Stimulated activated naive CD4-positive, alpha-beta T cell treated with Interleukin-2 at 50 U/mL for 16 hours (primary cell): ENCODE data around the gene PSMG1.
"Not testable (repeated sequence)": the region's sequence is repeated elsewhere in the genome, so short reads cannot be mapped to it uniquely, and the experiment has no call there.

Source experiments
- DNase-seq: peaks from one replicate; lab custom pipeline; 2025; lab: John Stamatoyannopoulos, UW

The PSMG1 gene

GRCh38 chr21:39156024-39156423, 27.2 kb downstream of the PSMG1 start:
- DNase-seq, result no peak

- no peak for DNase-seq
Observed at GRCh38 chr21:39155578-39155977, 27.7 kb downstream of the PSMG1 start.

DNA sequence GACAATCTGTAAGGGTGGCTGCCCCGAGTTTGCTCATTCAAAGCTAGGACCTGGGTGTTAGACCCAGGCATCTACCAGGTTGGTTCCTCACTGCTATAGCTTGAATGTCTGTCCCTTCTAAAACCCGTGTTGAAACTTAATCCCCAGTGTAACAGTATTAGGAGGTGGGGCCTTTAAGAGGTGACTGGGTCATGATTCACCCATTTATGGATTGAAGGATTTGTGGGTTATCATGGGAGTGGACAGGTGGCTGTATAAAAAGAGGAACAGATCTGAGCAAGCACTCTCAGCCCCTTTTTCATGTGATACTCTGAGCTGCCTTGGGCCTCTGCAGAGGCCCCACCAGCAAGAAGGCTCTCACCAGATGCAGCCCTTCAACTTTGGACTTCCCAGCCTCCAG, 29.4 kb downstream of the PSMG1 start:
- no peak for DNase-seq

DNA sequence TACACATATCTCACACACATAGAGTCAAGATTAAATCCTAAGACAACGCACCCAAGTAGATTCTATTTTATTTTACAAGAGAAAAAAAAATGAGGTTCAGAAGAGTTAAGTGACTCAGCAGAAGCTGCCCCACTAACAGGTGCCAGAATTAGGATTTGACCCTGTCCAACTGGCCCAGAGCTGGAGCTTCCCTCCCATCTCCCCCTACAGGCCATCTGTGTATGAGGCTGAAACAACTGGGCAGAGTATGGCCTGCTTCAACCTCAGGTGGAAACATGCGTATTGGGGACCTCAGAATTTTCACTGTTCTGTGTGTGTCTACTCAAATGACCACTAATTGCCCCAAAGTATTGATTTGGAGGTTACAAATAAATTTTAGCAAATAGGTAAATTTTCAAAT, 29.9 kb downstream of the PSMG1 start:
- no peak for DNase-seq

- DNase-seq, result no peak
Observed at GRCh38 chr21:39152271-39152670, 31.0 kb downstream of the PSMG1 start.

DNA sequence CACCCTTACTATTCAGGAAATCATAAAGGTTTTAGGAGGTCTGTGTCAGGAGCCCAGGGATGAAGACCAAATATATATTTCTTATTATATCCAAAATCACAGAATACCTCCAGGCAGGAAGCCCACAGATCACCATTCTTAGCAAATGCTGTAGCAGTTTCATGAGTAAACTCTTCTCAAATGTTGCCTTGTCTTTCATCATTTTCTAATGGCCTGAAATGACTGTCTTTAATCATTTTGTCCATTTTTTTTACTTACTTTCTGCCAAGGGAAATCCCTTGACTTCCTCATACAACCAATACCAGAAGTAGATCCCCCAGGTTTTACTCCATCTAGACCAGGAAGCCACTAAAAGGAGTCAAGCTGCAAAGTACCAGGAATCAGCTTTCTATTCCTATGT, 32.4 kb downstream of the PSMG1 start:
- DNase-seq, result no peak

DNA sequence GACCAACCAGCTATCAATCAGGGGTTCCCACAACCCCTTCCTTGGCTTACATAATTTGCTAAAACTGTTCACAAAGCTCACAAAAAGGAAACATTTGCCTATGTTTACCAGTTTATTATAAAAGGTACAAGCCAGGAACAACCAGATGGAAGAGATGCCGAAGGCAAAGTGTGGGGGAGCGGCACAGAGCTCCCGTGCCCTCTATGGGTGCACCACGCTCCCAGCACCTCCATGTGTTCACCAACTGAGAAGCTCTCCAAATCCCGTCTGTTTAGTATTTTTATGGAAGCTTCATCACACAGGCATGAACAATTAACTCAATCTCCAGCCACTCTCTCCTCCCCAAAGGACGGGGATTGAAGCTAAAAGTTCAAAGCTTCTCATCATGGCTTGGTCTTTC, 32.9 kb downstream of the PSMG1 start:
- DNase-seq, result no peak

- DNase-seq, result no peak
Observed at GRCh38 chr21:39149882-39150281, 33.4 kb downstream of the PSMG1 start.

- no peak for DNase-seq
Observed at GRCh38 chr21:39148975-39149374, 34.3 kb downstream of the PSMG1 start.

GRCh38 chr21:39144191-39144590, 39.1 kb downstream of the PSMG1 start:
- DNase-seq, result no peak

DNA sequence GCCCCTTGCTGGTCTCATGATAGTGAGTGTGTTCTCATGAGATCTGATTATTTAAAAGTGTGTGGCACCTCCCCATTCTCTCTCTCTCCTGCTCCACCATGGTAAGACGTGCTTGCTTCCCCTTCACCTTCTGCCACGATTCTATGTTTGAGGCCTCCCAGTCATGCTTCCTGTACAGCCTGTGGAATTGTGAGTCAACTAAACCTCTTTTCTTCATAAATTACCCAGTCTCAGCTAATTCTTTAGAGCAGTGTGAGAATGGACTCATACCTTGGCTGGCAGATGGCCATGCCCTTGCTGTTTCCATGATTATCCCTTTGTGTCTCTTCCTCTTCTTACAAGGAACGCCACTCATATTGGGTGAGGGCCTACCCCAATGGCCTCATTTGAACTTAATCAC, 40.3 kb downstream of the PSMG1 start:
- DNase-seq, result no peak

DNA sequence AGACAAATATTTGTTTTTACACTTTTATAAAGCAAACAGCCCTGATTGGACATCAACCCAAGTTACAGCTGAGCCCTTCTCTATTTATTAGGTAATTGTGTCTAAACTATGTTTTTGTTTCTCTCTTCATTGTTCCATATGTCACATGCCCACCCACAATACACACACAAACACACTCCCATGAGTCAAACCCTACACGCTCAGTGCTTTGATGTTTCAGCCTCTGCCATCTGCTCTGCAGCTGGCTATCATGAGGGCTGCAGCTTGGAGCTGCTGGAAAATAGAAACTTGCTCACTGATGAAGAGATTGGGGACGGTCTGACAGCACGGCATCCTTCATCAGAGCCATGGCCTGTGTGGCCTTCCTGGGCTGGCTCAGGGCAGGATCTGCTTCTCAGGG, 41.7 kb downstream of the PSMG1 start:
- DNase-seq, result no peak

DNA sequence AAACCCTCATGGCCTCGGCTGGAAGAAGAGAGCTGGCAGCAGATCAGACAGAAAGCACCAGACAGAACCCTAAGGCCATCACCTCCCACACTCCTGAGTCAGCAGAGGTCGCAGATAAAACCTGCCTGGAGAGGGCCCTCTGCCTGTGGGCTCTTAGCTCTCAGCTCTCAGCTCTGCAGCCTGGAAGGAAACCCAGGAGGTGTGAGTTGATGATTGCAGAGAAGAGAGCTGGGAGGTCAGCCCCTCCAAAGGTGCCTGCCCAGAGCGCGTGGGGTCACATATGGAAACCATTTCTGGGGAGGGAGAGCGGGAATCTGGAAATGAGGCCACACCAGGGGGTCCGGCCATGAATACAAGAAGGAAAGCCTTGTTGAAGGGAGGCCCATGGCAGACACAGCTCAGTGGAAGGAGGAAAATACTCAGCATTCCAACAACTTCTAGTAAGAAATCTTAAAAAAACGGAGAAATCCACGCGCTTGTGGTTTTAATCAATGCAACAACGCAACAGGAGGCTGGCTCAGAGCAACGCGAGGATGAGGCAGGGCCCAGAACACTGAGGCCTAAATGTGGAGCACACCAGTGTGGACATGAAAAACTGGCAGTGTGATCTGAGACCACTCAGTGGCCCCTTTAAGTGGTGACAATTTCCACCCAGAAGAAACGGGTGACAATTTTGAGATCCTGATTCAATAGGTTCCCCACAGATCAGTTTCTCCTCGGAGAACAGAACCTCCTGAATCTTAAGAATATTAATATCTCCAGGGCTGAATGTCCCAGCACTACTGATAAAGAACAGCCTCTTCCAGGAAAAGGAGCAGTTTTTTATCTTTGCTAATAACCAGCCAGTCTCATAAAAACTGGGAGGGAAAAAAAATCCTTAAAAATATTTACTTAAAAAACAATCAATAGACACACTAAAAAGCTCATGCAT, 45.7 kb downstream of the PSMG1 start:
- DNase-seq, result no peak

GRCh38 chr21:39136711-39137110, 46.5 kb downstream of the PSMG1 start:
- DNase-seq, result no peak

DNA sequence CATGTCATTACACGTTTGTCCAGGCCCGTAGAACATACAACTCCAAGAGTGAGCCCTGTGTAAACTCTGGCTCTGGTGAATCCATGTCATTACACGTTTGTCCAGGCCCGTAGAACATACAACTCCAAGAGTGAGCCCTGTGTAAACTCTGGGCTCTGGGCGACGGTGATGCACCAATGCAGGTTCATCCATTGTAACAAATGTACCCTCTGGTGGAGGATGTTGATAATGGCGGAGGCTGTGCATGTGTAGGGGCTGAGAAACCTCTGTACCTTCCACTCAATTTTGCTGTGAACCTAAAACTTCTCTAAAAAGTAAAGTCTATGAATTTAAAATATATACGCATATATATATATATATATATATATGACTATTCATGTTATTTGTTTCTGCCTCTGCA, 47.1 kb downstream of the PSMG1 start:
- DNase-seq, result not testable (repeated sequence)

- no peak for DNase-seq
Observed at GRCh38 chr21:39134288-39134810, 48.9 kb downstream of the PSMG1 start.

DNA sequence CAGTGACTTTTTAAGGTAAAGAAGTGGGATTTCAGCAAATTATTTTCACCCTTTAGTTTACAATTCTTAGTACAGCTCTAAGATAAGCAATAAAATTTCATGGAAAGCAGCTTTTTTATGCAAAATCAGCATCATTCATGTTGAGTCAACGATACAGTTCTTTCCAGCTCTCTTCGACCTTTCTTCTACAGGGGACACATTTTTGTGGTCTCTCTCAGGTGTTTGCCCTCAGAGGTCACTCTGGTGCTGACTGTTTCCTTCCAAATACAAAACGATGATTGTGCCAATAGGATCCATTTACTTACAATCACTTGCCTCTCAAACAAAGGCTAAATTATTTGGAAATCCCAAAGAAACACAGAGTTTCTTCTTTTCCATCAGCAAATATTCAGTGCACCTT, 51.0 kb downstream of the PSMG1 start:
- DNase-seq, result no peak

DNA sequence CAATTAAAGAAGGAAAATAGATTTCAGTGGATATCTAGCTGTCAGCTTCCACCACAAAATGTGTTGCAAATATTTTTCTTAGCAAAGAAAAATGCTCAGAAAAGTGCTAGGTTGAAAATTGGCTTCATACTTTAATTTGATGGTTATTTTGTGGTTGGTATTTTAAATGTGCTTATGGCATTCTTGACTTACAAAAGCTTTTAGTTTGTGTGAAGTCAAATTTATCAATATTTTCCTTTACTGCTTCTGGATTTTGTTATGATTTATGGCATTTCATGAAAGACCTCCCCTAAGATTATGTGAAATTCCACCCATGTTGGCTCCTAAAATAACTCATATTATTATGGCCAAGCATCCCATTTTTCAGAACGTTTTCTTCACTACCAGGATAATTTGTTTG, 51.5 kb downstream of the PSMG1 start:
- DNase-seq, result no peak

GRCh38 chr21:39127506-39127905, 55.7 kb downstream of the PSMG1 start:
- no peak for DNase-seq

DNA sequence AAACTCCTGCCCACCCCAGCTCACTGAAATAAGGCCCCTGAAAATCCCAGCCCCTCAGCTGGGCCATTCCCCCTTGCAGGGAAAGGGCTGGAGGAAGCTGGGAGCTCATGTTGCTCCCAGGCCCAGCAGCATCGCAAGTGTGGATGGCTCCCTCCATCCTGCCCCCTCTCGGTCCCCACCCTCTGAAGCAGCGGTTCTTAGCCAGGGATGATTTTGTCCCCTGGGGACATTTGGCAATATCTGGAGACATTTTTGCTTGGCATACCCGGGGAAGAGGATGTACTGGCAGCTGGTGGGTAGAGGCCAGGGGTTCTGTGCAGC, 56.8 kb downstream of the PSMG1 start:
- DNase-seq, result no peak

- DNase-seq, result no peak
Observed at GRCh38 chr21:39125752-39126485, 57.3 kb downstream of the PSMG1 start.
